ENCODE results near the gene SPRTN. TPM values are rescaled to one million over a fixed set of nuclear protein-coding genes. Genes with fewer than 3 reads are reported as not detected.
A peak's percentile ranks its signal among the peaks of the same experiment; 100 is the strongest.

The SPRTN gene
- total and polyA plus RNA-seq, 7 donors, result 4.3 to 14.8 (median 9.1) TPM

DNA sequence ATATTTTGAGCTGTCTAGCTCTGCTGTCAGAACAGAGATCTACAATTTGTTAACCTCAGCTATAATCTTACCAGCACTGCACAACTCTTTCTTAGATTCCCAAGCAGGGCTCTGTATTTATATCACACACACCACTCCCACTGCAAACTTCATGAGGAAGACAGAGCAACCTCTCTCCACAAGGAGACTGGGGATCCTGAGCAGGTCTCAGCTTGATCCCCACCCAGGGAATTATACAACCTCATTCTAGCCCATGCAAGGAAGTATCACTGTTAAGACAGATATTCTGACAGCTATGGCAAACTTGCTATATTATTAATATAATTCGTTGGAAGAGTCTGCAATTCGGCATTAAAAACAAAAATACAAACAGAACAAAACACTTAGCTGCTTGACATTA is 43.6 kb downstream of the SPRTN start:
- no peaks in the 10 kb centered on the region for H3K9me3 ChIP-seq
- no peaks in the 10 kb centered on the region for H3K36me3 ChIP-seq (ENCODE audit: insufficient read depth in 1 of 2, low read depth in 1 of 2)
- peaks cover 85% of the 10 kb centered on the region for H3K4me1 ChIP-seq
- no peaks in the 10 kb centered on the region for H3K27me3 ChIP-seq (ENCODE audit: insufficient read depth in 3 of 3, low read length in 2 of 3)
- WGBS, 3 donors, result 35 to 61% (median 40%) methylated on average over 2 of the region's 2 CpGs
- intact Hi-C loops (cut with DNase I), result loop anchor here in 1 of 2 donors (5.0 kb wide), 1 partner anchor 41 kb away; the partner anchor contains the start of gene EGLN1
- peak overlapping the region; percentile 74 for H3K27ac ChIP-seq
- no peak for DNase-seq
- no peak for ATAC-seq
- H3K4me3 ChIP-seq, result peak overlapping the region; percentile 42
- TF ChIP-seq, protein P1, sequence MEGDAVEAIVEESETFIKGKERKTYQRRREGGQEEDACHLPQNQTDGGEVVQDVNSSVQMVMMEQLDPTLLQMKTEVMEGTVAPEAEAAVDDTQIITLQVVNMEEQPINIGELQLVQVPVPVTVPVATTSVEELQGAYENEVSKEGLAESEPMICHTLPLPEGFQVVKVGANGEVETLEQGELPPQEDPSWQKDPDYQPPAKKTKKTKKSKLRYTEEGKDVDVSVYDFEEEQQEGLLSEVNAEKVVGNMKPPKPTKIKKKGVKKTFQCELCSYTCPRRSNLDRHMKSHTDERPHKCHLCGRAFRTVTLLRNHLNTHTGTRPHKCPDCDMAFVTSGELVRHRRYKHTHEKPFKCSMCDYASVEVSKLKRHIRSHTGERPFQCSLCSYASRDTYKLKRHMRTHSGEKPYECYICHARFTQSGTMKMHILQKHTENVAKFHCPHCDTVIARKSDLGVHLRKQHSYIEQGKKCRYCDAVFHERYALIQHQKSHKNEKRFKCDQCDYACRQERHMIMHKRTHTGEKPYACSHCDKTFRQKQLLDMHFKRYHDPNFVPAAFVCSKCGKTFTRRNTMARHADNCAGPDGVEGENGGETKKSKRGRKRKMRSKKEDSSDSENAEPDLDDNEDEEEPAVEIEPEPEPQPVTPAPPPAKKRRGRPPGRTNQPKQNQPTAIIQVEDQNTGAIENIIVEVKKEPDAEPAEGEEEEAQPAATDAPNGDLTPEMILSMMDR (IDR thresholded peaks at IDR 0.05), result no peak

DNA sequence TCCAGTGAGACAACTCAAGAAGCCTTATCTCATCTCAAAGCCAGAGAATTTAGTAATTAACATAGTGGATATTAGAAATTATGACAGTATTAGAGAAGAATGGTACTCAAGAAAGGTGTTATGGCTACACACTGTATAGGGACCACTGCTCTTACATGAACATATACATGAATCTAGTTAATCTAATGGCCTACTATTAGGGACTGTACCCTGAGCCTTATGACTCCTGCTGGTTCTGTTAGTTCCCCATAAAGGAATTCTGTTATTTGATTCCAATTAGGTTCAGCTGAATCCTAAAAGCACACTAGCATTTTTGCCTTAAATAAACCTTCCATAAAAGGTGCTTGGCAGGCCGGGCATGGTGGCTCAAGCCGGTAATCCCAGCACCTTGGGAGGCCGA is 44.3 kb downstream of the SPRTN start:
- Histone ChIP-seq H3K36me3 (ENCODE audit: insufficient read depth in 1 of 2, low read depth in 1 of 2) (no peaks in the 10 kb centered on the region), H3K4me1 (peaks cover 80% of the 10 kb centered on the region), H3K4me3 (peak overlapping the region; percentile 42), H3K27ac (peak overlapping the region; percentile 74), H3K27me3 (ENCODE audit: insufficient read depth in 3 of 3, low read length in 2 of 3) (no peaks in the 10 kb centered on the region), H3K9me3 (no peaks in the 10 kb centered on the region)
- intact Hi-C loops (cut with DNase I), result loop anchor here in 1 of 2 donors (5.0 kb wide), 1 partner anchor 40 kb away; the partner anchor contains the start of gene EGLN1
- no peak for DNase-seq
- TF ChIP-seq, protein P1 (IDR thresholded peaks at IDR 0.05), result no peak
- WGBS, 3 donors, result 17 to 55% (median 30%) methylated on average over 3 of the region's 3 CpGs
- ATAC-seq, result no peak

DNA sequence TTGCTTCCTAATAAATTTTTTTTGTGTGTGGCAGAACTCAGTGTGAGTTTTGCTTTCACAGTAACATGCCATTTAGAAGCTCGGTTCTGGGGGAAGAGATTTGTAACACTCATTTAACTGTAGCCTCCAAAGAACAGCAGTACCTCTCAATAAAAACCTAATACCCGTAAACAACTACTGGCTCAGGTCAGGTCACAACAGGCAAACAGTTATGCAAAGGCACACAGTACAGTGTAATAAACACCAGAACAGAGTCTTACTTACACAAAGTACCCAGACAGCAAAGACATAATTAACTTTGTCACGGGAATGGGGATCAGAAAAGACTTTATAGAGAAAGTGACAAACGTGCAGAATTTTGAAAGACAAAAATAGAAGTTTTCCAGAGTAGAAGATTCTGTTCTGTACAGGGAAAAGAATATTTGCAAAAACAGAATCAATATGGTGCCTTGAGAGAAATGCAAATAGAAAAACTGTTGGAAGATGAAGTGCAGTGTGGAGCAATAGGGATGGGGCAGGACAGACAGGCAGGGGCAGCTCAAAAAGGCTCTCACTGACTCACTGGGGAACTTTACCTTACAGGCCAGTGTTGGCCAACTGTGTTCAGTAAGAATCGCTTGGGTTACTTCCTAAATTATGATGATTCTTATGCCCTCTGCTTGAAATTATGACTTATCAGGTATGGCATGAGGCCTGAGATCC is 45.2 kb downstream of the SPRTN start:
- Histone ChIP-seq H3K9me3 (no peaks in the 10 kb centered on the region), H3K36me3 (ENCODE audit: insufficient read depth in 1 of 2, low read depth in 1 of 2) (no peaks in the 10 kb centered on the region), H3K27ac (peak overlapping the region; percentile 74), H3K4me1 (peaks cover 76% of the 10 kb centered on the region), H3K4me3 (peak overlapping the region; percentile 42), H3K27me3 (ENCODE audit: insufficient read depth in 3 of 3, low read length in 2 of 3) (no peaks in the 10 kb centered on the region)
- 16 to 25% (median 19%) methylated on average over 5 of the region's 5 CpGs for WGBS, 3 donors
- intact Hi-C loops (cut with DNase I), result loop anchor here in 1 of 2 donors (5.0 kb wide), 1 partner anchor 39 kb away; the partner anchor contains the start of gene EGLN1
- peak in 1 of 2 donors; percentile 59 for DNase-seq
- TF ChIP-seq, protein P1 (IDR thresholded peaks at IDR 0.05), result no peak
- ATAC-seq, result peak; percentile 84 to 93 (median 88)

DNA sequence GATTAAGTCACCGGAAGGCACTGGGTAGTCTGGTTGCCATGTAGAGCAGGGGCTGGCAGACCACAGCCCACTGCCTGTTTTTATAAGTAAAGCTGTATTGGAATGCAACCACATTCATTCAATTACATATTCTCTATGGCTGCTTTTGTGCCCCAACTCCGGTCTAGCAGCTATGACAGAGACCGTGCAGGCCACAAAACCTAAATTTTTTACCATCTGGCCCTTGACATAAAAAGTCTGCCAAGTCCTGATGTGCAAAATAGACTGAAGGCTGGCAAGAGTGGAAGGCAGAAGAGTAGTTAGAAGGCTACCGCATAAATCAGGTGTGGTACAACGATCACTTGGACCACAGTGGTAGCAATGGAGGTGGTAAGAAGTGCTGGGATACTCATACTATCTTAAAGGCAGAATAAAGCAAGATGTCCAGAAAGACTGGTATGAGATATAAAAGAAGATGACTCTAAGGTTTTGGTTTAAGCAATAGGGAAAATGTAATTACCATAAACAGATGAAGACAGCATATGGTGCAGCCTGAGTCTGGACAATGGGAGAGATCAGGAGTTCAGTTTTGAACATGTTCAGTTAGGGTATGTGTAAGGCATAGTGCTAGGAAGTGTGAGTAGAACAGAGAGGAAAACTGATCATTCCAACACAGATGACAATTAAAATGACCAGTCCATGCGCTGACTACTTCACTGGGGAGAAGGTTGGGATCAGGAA is 46.8 kb downstream of the SPRTN start:
- Histone ChIP-seq H3K9me3 (no peaks in the 10 kb centered on the region), H3K4me1 (peaks cover 61% of the 10 kb centered on the region), H3K36me3 (ENCODE audit: insufficient read depth in 1 of 2, low read depth in 1 of 2) (no peaks in the 10 kb centered on the region), H3K4me3 (peak overlapping the region; percentile 42), H3K27me3 (ENCODE audit: insufficient read depth in 3 of 3, low read length in 2 of 3) (no peaks in the 10 kb centered on the region), H3K27ac (peak overlapping the region; percentile 74)
- ATAC-seq (peak in 3 of 4 donors; percentile 3 to 18 (median 9)), DNase-seq (no peak)
- TF ChIP-seq, protein P1 (IDR thresholded peaks at IDR 0.05), result no peak
- WGBS, 3 donors, result 42 to 64% (median 45%) methylated on average over 6 of the region's 6 CpGs
- intact Hi-C loops (cut with DNase I), result loop anchor here in 1 of 2 donors (5.0 kb wide), 1 partner anchor 37 kb away; the partner anchor contains the start of gene EGLN1
